HG02798 (cell line): Measurements from ENCODE around the gene TRIM22.
"Not testable (repeated sequence)": the region's sequence is repeated elsewhere in the genome, so short reads cannot be mapped to it uniquely, and the experiment has no call there.

ENCODE experiments used
- ATAC-seq: cut with Tn5 transposase; IDR thresholded peaks from one replicate; pipeline ENCODE4 v1.9.1; 2021; ENCODE audit warnings: mild to moderate bottlenecking; ENCODE audit not compliant: unreplicated experiment, poor library complexity

Gene TRIM22

GRCh38 chr11:5690736-5691135 is 1.1 kb downstream of the TRIM22 start:
- no peak for ATAC-seq

DNA sequence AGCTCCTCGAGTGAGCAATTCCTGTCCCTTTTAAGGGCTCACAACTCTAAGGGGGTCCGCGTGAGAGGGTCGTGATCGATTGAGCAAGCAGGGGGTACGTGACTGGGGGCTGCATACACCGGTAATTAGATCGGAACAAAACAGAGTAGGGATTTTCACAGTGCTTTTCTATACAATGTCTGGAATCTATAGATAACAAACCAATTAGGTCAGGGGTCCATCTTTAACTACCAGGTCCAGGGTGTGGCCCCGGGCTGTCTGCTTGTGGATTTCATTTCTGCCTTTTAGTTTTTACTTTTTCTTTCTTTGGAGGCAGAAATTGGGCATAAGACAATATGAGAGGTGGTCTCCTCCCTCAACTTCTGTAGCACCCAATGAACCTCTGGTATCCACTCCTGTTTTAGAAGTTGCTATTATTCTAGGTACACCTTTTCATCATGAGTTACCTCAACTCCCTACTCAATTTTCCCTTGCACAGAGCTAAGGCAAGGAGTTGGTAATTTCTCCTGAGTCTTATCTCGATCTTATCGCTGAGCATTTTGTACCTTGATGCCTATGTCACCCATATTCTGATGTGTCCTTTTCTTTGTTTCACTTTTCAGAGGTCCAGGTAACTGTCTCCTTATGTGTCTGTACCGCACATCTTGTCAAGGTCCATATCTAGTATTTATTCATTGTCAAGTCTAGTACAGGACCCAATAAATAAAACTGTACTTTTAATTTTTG is 1.8 kb downstream of the TRIM22 start:
- ATAC-seq = not testable (repeated sequence)

- ATAC-seq = no peak
Measured at GRCh38 chr11:5691964-5692361, 2.4 kb downstream of the TRIM22 start.

DNA sequence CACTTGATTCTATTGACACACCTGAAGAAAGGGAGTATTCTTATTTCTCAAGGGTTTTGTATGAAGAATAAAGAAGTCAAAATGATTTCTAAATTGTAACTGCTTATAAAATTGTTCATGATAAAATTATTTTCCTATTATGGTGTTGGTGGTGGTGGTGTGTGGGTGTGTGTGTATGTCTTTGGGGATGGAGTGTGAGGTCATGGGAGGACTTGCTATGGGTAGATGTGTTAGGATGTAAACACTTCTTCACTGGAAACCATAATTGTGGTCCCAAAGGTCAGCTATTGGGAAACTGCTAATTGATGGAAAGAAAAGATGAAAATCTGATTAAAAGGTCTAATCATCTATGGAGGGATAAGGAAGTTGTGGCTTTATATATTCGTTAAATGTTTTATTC is 5.1 kb downstream of the TRIM22 start:
- no peak for ATAC-seq

GRCh38 chr11:5695580-5695979 is 6.0 kb downstream of the TRIM22 start:
- ATAC-seq = no peak

- ATAC-seq = no peak
Measured at GRCh38 chr11:5696210-5696609, 6.6 kb downstream of the TRIM22 start.

DNA sequence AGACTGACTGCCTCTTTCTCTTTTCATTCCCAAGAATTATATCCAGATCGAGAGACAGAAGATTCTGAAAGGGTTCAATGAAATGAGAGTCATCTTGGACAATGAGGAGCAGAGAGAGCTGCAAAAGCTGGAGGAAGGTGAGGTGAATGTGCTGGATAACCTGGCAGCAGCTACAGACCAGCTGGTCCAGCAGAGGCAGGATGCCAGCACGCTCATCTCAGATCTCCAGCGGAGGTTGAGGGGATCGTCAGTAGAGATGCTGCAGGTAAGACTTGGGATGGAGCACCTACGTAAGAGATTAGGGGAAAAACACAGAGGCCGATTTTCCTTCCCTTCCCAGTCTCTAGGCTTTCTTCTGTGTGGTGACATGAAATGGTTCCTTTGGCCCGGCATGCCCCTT is 8.7 kb downstream of the TRIM22 start:
- no peak for ATAC-seq

DNA sequence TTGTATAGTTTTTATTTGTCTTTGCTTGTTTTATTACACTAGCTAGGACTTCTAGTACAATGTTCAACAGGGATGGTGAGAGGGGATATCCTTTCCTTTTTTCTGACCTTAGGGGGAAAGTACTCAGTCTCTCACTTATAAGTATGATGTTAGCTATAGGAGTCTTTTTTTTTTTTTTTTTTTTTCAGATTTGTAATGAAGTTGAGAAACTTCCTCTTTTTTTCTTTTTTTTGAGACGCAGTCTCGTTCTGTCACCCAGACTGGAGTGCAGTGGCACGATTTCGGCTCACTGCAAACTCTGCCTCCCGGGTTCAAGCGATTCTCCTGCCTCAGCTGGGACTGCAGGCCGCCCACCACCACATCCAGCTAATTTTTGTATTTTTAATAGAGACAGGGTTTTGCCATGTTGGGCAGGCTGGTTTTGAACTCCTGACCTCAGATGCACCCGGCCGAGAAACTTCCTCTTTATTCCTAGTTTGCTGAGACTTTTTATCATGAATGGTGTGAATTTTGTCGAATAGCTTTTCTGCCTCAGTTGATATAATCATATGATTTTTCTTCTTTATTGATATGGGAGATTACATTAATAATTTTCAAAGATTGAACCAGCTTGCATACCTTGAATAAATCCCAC is 10.9 kb downstream of the TRIM22 start:
- no peak for ATAC-seq

DNA sequence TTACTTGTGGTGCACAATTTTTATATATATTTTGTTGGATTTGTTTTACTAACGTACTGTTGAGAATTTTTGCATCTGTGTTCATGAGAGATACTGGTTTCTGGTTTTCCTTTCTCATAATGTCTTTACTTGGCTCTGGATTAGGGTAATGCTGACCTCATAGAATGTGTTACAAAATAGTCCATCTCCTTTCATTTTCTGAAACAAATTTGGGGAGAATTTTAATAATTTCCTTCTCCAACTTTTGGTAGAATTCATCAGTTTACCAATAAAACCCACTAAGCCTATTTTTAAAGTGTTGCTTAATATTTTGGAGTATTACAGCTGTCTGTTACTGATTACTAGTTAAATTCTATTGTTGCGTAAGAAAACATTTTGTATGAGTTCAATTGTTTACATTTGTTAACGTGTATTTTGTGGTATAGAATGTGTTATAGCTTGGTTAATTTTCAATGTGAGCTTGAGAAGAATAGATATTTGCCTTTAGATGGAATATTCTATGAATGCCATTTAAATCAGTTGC is 11.5 kb downstream of the TRIM22 start:
- ATAC-seq = no peak

GRCh38 chr11:5703741-5704536 is 14.3 kb downstream of the TRIM22 start:
- peak; percentile 77 for ATAC-seq

DNA sequence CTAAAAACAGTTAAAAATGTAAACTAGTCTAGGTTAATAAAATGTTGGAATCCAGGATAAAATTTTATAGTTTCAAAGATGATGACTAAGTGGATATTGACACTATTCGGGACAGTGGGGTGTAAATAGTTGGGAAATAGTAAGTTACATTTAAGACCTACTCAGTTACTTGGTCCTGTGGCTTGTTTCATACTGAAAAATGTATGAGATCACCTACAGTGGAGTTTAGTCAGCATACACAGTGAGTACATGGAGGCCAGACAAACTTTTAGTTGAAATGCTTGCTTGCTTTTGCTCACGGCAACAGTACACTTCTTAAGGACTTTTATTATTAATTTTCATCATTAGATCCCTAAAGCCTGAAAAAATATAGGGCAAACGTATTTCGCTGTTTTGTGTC is 16.1 kb downstream of the TRIM22 start:
- ATAC-seq = no peak

- no peak for ATAC-seq
Measured at GRCh38 chr11:5712507-5712906, 22.9 kb downstream of the TRIM22 start.

DNA sequence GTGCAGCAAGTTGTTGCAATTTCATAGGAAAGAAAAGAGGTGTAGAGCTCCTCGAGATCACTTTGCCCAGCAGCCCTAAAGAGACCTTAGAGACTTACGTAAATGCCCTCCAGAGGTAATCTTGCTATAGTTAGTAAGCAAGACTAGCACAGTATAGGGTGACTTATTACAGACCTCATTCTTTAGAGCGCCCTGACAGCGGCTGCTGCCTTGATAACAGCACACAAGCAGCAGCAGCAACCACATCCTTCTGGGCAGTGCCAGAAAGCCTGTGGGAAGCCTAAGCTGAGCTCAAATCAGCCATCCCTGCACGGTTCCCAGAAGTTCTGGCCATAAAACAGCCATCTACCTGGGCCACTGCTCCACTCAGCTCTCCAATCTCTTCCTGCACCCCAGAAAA is 24.1 kb downstream of the TRIM22 start:
- no peak for ATAC-seq

DNA sequence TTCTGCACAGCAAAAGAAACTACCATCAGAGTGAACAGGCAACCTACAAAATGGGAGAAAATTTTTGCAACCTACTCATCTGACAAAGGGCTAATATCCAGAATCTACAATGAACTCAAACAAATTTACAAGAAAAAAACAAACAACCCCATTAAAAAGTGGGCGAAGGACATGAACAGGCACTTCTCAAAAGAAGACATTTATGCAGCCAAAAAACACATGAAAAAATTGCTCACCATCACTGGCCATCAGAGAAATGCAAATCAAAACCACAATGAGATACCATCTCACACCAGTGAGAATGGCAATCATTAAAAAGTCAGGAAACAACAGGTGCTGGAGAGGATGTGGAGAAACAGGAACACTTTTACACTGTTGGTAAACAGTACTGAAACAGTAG is 26.9 kb downstream of the TRIM22 start:
- ATAC-seq = not testable (repeated sequence)

GRCh38 chr11:5719703-5720495 is 30.3 kb downstream of the TRIM22 start:
- ATAC-seq = no peak

DNA sequence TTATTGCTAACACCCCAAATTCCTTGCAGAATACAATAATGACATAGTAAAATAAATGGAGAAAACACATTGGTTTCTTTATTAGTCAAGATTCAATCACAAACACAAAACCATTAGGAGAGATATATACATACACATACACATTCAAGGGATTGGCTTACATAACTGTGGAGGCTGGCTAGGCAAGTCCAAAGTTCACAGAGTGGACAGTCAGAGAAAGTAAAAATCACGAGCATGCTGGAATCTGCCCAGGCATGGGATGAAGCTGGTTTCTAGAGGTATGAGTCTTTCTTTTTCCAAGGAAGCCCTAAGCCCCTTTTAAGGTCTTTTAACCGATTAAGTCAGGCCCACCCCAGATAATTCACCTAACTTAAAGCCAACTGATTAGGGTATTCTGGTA is 33.0 kb downstream of the TRIM22 start:
- no peak for ATAC-seq

GRCh38 chr11:5726351-5726750 is 36.8 kb downstream of the TRIM22 start:
- ATAC-seq = no peak

DNA sequence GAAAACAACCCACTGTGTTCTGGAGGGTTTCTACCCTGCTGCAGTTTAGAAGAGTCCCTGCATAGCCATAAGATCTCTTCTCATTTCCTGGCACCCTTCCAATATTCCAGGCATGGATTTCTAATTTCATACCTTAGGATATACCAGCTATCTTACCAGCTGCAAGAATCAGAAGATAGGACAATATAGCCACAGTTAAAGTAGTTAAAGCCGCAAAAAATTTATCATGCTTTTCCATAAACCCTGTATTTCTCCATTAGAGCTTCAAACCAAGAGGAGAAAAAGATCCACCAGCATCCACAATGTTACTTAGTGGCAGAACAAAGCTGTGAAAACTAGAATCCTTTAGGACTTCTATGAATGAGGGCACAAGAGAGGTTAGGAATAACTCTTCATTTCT is 38.1 kb downstream of the TRIM22 start:
- ATAC-seq = no peak

DNA sequence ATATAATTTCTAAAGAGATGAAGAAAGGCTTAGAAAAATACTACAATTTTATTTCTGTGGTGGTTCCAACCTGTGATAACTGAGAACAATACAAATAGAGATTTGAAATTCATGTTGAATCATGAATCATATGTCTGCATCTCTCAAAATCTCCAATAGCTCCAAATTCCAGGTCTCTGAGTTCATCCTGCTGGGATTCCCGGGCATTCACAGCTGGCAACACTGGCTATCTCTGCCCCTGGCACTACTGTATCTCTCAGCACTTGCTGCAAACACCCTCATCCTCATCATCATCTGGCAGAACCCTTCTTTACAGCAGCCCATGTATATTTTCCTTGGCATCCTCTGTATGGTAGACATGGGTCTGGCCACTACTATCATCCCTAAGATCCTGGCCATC is 46.8 kb downstream of the TRIM22 start, which contains the start of gene OR56B1:
OR56B1 (plus strand) TSS at position 53 of the 400 bp plus-strand sequence; CDS start at position 122, 69 bp downstream.
- ATAC-seq = no peak

- ATAC-seq = no peak
Measured at GRCh38 chr11:5737091-5737490, 47.5 kb downstream of the TRIM22 start.
